GM20000 (cell line): ENCODE results near the gene RGS3.

Experiments used
- DNase-seq: peaks from one replicate; pipeline ENCODE4 v3.0.0; 2012; ENCODE audit warnings: low spot score
- TF ChIP-seq, protein P1 (sequence below): IDR thresholded peaks from 2 replicates; pipeline ENCODE4 v1.5.1; 2012; ENCODE audit warnings: mild to moderate bottlenecking, control low read depth; ENCODE audit errors: extremely low read depth, missing control alignments

The RGS3 gene

DNA sequence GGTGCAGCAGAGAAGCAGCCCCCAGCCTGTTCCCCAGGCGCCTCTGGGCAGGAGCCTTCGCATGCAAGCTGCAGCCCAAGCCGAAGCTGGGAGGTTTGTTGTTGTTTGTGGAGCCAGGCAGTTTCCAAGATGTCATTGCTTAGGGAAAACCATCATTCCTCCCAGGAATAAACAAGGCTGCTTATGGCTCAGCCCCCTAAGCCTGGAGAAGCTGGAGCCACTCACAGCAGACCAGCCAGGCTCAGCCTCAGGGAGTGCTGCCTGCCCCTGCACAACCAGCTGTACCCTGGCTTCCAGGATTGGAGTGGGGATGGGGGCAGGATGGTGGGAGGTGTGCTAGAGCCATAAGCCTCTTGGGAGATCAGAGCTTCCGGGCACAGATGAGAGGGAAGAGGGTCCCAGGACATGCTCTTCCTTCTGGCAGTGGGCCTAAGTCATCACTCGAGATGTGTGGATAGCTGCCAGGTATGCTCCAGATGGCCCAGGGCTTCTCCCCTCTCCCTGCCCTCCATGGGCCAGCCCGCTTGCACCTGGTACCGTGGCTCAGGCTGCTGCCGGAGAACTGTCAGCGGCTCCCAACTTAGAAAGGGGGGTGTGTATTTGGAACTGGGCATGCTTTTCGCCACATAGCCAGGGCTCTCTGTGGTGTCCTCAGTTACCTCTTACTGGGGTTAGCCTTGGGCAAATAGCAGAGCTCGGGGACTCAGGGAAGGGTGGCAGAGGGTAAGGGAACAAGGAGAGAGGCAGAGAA, 105.2 kb downstream of the RGS3 start:
- DNase-seq = no peak
- TF ChIP-seq, protein P1, sequence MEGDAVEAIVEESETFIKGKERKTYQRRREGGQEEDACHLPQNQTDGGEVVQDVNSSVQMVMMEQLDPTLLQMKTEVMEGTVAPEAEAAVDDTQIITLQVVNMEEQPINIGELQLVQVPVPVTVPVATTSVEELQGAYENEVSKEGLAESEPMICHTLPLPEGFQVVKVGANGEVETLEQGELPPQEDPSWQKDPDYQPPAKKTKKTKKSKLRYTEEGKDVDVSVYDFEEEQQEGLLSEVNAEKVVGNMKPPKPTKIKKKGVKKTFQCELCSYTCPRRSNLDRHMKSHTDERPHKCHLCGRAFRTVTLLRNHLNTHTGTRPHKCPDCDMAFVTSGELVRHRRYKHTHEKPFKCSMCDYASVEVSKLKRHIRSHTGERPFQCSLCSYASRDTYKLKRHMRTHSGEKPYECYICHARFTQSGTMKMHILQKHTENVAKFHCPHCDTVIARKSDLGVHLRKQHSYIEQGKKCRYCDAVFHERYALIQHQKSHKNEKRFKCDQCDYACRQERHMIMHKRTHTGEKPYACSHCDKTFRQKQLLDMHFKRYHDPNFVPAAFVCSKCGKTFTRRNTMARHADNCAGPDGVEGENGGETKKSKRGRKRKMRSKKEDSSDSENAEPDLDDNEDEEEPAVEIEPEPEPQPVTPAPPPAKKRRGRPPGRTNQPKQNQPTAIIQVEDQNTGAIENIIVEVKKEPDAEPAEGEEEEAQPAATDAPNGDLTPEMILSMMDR = no peak

DNA sequence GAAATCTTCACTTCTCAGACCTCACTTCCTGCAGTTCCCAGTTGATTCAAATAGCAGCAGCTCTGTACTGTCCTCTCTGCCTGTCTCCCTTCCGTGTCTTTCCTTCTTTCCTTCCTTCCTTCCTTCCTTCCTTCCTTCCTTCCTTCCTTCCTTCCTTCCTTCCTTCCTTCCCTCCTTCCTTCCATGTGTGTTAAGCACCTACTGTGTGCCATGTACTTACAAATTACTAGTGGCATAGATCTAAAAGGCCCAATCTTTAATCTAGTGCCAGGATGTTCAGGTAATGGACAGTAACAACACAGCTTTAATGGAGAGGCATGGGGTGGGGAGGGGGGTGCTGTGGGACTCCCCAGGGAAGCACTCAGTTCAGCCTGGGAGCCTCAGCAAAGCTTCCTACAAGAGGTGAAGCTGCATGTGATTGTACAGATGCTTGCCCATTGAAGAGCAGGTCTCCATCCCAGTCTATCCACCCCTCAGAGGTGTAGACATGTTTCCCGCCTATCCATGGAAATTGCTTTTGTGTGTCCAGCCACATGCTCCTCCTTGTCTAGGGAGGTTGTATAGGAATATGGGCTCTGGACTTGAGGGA, 106.0 kb downstream of the RGS3 start:
- DNase-seq = no peak
- TF ChIP-seq, protein P1 = no peak

DNA sequence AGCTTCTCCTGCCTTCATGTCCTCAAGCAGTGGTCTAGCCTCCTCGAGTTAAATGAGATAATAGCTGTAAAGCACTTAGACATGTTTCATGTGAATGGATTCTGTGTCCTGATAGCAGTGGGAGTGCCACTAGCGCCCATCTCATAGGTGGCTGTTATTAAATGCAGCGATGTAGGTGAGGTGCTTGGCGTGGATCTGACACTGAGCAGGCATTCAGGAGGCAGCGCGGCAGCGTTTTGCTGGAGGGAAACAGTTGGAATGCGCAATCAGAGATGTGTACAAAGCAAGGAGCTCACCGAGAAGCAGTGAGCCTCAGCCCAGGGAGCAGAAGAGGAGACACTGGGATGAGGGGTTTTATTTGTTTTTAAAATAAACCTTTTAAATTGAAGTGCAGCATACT, 106.6 kb downstream of the RGS3 start:
- no peak for DNase-seq
- TF ChIP-seq, protein P1 = no peak

DNA sequence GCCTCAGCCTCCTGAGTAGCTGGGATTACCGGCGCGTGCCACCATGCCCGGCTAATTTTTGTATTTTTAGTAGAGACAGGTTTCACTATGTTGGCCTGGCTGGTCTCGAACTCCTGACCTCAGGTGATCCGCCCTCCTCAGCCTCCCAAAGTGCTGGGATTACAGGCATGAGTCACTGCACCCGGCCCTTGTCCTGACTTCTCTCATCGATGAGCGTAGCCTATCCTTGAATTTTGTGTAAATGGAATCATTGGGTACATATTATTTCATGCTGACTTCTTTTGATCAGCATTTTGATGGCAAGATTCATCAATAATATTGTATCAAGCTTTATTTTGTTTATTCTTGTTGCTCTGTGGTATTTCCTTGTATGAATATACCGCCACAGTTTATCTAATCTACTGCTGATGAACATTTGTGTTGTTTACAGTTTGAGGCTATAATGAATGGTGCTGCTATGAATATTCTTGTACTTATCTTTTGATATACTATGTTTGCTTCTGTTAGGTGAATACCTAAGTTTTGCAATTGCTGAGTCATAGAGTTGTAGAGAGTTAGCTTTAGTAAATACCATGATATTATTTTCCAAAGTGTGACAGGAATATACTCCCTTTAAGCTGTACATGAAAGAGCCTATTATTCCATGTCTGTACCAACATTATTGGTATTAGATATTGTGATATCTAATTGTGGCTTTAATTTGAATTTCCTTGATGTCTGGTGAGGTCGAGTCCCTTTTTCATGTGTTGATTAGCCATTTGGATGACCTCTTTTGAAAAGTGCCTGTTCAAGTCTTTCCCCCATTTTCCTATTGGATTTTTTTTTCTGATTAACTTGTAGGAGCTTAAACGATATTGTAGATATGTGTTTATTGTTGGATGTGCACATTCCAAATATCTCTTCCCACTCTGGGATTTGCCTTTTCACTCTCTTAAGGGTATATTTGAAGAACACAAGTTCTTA, 107.5 kb downstream of the RGS3 start:
- DNase-seq = no peak
- TF ChIP-seq, protein P1 = no peak

DNA sequence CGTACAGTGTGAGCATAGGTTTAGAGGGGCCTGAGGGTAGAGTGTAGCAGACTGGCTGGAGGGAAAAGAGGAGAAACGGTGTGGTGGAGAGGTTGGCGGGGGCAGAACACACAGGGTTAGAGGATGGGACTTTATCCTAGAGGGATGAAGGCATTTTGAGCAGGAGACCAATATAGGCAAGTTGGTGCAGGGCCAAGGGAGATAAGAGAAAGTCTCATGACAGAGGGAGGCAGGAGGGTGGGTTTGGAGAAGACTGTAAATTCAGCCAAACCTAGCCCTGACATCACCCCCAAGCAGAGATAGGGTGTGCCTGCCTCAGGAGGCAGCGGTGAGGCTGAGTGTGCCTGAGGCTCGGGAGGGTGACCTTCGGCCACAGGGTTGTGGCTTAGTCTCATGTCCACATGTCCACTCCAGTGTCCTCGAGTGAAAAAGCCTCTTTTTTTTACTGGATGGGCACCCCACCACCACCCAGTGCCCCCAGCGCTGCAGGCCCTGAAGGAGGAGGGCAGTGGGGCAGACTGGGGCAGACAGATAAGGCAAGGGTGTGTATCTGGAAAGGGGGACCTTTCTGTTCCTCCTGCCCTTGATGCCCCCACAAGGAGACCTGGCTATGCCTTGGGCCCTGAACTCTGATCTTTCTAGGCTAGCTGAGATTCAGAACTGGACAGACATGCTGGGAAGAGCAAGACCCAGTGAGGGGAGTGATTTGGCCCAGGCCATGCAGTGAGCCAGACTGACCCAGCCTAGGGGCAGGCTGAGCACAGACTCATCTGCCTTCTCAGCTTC, 108.7 kb downstream of the RGS3 start:
- no peak for DNase-seq
- TF ChIP-seq, protein P1 = no peak

DNA sequence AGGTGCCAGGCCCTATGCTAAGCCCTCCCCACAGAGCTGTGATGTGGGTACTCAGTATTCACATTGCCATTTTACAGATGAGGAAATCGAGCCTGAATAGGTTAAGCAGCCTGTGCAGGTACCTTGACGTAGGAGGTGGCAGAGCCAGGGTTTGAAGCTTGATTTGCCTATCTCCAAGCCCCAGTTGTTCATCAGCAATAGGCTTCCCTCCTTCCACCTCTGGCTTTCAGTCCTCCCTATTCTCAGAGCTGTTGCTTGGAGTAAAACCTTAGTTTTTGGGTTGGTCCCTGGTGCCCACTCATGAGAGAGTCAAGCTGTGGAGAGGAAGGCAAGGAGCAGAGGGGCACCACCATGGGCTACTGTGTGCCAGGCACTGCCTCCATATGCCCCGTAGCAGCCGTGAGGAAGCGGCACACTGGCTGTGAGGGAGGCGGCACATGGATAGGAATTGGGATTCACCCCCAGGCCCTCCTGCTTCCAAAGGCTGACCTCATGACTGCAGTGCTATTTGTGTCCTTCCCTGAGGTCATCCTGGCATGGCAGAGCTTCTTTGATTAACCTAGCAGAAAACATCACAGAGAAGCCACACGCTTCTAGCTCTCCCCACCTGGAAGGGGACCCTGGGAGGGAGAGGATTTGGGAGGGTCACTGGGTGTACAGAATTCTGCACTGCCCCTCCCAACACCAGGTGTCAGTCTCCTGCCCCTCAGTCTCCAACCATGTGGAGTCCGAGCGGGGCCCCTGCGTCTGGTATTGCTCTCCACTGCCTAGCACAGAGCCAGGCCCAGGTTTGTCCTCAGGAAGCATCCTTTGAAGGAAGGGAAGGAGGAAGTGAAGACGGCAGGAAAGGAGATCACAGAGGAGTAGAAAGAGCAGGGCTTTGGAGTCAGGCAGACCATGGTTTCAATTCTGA, 109.8 kb downstream of the RGS3 start:
- no peak for DNase-seq
- TF ChIP-seq, protein P1 = no peak
